CD1c-positive myeloid dendritic cell (primary cell): ENCODE data around the gene PPP1R12B.

Source experiments
- DNase-seq: peaks from one replicate; pipeline ENCODE4 v3.0.0-alpha.2; 2016; ENCODE audit errors: extremely low spot score

Gene PPP1R12B, protein sequence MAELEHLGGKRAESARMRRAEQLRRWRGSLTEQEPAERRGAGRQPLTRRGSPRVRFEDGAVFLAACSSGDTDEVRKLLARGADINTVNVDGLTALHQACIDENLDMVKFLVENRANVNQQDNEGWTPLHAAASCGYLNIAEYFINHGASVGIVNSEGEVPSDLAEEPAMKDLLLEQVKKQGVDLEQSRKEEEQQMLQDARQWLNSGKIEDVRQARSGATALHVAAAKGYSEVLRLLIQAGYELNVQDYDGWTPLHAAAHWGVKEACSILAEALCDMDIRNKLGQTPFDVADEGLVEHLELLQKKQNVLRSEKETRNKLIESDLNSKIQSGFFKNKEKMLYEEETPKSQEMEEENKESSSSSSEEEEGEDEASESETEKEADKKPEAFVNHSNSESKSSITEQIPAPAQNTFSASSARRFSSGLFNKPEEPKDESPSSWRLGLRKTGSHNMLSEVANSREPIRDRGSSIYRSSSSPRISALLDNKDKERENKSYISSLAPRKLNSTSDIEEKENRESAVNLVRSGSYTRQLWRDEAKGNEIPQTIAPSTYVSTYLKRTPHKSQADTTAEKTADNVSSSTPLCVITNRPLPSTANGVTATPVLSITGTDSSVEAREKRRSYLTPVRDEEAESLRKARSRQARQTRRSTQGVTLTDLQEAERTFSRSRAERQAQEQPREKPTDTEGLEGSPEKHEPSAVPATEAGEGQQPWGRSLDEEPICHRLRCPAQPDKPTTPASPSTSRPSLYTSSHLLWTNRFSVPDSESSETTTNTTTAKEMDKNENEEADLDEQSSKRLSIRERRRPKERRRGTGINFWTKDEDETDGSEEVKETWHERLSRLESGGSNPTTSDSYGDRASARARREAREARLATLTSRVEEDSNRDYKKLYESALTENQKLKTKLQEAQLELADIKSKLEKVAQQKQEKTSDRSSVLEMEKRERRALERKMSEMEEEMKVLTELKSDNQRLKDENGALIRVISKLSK

DNA sequence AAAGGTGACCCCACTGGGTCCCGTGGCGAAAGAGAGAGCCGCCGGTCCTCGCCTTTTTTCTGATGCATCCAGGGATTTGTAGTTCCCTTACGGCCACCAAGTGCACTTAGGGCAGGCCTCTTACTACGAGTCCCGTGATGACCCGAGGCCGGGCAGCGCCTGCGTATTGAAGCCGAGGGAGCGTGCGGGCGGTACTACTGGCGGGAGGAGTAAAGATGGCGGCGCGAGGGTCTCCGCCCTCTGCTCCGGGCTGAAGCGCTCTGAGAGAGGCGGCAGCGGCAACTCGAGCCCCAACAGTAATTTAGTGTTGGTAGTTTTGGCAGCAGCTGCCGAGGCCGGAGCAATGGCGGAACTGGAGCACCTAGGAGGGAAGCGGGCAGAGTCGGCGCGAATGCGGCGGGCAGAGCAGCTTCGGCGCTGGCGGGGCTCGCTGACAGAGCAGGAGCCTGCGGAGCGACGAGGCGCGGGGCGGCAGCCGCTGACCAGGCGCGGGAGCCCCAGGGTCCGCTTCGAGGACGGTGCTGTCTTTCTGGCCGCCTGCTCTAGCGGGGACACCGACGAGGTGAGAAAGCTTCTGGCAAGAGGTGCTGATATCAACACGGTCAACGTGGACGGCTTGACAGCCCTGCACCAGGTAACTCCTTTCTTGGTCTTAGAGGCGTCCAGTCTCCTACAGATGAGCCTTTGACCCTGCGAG is at the start of gene PPP1R12B:
PPP1R12B (plus strand) TSS at position 191 of the 697 bp plus-strand sequence; CDS start at position 344, 153 bp downstream.
- peak; percentile 99 for DNase-seq

DNA sequence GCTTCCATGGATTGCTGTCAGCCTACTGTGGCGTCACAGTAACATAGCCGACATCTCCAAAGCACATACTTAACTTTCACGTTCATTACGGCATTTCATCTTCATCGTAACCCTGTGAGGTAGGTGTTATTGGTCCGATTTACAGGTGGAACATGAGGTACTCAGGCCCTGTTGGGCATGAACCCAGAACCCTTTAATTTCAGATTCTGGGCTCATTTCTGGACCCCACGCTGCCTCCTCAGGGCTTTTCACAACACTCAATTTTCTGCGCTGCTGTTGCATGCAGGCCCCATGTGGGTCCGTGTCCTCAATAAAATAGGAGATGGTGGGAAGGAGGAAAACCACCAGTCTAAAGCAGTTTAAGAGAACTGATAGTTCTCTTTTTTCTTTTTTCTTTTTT is 46.3 kb upstream of the PPP1R12B start:
- DNase-seq = no peak

DNA sequence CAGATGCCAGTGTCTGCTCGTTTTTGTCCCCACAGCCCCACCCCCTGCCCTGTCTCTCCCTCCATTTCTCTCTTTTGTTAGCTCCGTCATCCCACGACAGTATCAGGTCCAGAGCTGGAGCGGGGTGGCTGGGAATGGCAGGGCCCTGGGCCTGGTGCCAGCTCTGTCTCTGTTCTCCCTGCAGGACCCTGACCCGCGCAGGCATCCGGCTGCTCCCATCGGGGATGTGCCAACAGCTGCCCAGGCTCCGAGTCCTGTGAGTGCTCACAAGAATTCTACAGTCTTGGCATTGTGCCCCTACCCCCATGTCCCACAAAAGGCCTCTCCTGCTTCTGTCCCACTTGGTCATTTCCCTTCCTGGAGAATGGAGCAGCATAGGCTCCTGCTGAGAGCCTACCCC is 44.1 kb upstream of the PPP1R12B start:
- no peak for DNase-seq

DNA sequence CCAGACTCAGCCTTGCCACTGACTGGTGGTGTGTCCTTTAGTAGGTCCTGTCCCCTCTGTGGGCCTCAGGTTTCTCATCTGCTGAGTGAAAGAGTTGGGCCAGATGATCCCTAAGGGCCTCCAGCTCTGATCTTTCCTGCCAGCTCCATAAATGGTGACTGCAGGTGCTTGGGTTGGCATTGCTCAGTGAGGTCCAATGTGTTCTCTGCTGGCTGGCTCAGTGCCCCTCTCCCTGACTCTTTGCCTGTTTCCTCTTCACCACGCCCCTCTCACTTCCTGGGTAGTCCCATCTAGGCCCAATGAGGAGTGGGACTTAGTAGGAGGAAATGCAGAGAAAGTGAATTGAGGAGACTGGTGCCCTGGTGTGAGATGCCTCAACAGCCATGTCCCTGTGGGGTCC is 43.3 kb upstream of the PPP1R12B start:
- no peak for DNase-seq

DNA sequence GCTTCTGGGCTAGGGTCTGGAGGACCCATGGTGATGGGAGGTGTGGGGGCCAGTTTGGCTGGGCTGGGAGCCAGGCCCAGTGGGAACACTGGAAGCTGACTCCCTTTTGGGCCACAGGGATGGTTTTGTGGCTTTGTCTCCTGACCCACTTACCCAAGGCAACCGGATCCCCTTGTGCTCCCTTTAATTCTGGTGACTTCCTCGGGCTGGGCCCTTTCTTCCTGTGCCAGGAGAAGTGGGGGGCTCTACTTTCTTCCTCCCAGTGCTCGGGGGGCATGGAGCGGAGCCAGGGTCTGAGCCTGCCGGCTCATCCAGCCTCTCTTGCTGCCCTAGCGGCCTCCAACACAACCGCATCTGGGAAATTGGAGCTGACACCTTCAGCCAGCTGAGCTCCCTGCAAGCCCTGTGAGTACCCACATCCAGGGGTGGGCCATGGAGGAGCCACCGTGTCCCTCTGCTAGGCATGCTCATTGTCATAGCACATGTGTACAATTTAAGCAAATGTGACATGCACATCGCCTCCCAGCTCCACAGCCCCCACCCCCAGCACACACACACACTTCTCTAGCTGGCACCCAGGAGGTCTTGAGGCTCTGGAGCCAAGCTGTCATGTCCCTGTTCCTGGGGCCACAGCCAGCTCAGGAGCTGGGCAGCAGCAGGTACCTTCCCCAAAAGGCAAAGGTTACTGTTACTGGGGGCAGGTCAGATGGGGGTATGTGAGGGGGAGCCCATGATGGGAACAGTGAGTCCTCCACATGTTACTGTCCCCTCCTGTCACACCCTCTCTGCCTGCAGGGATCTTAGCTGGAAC is 41.8 kb upstream of the PPP1R12B start:
- no peak for DNase-seq

DNA sequence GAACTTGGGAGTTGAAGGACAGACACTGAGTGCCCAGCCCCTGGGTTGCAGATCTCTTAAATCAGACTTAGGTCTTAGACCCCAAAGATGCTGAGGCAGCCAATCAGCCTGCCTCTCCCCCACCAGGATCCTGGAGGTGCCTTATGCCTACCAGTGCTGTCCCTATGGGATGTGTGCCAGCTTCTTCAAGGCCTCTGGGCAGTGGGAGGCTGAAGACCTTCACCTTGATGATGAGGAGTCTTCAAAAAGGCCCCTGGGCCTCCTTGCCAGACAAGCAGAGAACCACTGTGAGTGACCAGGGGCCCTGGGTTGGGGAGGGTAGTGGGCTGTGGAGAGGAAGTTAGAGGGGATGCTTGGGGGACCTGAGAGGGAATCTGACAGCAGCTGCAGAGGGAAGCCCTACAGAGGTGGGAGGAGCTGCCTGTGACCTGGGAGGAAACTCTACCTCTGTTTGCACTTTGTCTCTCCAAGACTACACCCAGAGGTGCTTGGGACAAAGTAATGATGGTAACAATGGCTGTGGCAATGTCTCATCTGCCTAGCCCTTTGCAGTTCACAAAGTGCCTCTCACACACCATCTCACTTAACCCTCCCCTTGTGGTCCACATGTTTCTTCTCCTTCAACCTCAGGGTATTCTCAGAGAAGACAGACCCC is 38.3 kb upstream of the PPP1R12B start:
- no peak for DNase-seq

DNA sequence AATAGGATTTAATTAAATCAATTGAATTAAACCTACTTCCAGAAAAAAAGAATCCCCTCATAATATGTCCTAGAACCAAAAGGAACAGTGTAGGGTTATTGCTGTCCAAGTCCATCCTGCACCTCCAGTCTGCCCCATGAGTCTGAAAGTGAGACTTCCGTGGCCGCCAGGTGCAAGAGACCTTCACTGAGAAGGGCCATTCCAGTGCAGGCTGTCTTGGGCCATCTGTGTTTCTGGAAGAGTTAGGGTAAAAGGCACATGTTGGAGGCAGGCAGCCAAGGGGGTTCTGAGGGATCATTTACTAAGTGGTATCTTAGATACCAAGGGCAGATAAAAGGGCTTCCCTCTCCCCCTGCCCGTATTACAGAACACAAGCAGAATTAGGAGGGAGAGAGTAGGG is 37.8 kb upstream of the PPP1R12B start:
- DNase-seq = no peak

DNA sequence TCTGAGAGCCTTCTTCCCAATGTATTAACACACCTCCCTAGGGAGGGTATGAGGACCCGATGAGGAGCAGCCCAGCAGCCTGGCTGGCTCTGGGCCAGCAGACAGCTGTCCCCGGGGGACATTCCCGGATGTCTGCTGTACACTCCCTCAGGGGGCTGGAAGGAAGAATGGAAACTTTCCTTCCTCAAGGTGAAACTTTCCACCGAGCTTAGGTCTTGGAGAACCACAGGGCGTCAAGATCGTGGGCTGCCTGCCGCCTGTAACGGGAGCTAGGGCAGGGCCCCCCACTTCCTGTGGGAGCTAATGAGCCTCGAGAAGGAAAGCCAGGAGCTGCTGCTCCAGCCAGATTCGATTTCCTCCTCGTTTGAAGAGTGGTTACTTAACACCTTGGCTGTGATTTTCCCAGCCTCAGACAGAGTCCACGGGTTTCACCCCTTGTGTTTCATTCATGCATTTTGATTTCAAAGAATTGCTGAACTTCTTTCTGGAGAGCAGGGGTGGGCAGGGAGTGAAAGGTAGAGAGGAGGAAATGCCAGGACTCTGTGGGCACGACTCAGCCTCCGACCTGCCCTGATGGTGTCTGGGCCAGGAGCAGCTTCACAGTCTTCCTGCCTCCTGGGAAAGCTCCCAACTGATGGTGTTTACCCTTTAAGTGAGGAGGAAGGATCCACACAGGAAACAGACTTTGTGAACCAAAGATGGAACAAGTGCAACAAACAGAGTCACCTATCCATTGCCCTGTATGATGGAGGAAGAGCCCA is 36.4 kb upstream of the PPP1R12B start:
- no peak for DNase-seq

DNA sequence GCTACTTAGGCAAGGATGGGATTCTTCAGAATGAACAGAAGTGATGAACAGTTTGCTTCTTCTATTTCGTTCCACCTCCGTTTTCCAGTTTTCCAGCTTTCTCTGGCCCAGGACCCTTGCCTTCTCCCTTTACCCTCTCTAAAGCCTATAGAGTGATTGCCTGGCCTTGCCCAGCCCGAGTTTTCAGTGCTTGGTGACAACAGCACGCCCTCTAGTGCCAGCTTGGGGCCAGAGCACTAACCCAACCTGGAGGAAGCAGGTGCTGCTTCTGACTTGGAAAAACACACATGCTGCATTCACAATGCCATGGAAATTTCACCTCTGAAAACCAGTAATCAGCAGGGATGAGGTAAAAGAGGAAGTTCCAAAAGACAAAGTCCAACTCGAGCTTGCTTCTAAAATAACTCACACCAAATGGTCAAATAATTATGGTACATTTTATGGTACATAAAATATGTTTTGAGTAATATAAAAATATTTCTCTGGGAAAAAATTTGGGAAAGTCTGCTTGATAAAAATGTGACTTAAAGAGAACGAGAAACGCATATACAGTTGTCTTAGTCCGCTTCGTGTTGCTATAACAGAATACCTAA is 32.8 kb upstream of the PPP1R12B start:
- peak; percentile 68 for DNase-seq

DNA sequence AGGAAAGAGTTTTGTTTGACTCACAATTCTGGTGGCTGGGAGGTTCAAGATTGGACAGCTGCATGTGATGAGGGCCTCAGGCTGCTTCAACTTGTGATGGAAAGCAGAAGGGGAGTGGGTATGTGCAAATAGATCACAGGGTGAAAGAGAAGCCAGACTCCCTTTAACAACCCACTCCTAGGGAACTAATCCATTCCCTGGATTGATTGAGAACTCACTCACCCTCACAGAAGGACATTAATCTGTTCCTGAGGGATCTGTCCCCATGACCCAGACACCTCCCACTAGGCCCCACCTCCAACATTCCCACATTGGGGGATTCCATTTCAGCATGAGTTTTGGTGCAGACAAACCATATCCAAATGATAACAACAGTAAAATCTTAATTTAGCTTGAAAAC is 32.3 kb upstream of the PPP1R12B start:
- DNase-seq = no peak

DNA sequence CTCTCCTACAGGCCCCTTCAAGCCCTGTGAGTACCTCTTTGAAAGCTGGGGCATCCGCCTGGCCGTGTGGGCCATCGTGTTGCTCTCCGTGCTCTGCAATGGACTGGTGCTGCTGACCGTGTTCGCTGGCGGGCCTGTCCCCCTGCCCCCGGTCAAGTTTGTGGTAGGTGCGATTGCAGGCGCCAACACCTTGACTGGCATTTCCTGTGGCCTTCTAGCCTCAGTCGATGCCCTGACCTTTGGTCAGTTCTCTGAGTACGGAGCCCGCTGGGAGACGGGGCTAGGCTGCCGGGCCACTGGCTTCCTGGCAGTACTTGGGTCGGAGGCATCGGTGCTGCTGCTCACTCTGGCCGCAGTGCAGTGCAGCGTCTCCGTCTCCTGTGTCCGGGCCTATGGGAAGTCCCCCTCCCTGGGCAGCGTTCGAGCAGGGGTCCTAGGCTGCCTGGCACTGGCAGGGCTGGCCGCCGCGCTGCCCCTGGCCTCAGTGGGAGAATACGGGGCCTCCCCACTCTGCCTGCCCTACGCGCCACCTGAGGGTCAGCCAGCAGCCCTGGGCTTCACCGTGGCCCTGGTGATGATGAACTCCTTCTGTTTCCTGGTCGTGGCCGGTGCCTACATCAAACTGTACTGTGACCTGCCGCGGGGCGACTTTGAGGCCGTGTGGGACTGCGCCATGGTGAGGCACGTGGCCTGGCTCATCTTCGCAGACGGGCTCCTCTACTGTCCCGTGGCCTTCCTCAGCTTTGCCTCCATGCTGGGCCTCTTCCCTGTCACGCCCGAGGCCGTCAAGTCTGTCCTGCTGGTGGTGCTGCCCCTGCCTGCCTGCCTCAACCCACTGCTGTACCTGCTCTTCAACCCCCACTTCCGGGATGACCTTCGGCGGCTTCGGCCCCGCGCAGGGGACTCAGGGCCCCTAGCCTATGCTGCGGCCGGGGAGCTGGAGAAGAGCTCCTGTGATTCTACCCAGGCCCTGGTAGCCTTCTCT is 30.3 kb upstream of the PPP1R12B start:
- no peak for DNase-seq

DNA sequence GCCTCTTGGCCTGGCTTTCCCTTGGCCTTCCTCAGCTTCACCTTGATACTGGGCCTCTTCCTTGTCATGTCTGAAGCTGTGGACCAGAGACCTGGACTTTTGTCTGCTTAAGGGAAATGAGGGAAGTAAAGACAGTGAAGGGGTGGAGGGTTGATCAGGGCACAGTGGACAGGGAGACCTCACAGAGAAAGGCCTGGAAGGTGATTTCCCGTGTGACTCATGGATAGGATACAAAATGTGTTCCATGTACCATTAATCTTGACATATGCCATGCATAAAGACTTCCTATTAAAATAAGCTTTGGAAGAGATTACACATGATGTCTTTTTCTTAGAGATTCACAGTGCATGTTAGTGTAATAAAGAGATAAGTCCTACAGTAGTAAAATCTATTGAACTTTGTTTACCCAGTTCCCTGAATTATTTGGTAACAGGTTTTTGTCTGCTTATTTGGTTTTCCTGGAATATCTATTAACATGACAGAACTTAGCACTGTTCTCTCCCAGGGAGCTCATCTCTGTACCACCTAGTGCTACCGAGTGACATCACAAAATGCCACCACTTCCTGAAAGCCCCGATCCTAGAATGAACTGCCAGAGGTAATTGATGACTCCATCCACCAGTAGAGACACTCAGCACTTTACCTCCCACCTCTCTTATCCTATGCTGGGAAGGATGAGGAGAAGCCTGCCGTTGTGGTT is 29.0 kb upstream of the PPP1R12B start:
- DNase-seq = no peak

DNA sequence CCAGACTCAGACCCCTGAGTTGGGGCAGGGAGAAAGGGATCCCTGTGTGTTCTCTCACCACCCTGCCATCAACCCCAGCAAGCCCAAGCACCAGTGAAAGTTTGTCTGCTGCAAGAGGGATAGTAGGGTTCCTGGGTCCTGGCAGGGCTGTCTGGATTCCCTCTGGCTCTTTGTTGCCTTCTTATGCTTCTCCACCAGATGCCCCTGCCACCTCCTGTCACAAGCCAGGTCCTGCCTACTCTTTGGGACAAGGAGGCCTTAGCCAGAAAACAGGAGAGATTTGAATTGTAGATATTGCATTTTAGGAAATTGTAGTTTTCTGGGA is 28.5 kb upstream of the PPP1R12B start:
- no peak for DNase-seq

DNA sequence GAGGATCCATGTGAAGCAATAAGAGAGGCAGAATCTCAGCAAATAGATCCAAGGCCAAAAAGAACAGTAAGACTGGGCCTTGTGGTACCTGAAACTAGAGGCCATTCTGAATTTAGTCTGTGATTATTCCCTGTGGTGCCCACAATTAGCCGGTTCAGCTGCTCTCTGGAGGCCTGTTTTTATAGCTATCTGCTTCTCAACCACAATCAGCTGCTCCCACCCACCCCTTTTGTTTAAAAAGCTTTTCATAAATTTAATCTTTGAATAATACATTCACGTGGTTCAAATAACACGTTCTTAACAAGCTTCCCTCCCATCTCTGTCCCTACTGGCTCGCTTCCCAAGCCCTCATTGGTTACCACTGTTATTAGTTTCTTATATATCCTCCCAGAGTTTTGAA is 24.8 kb upstream of the PPP1R12B start:
- no peak for DNase-seq

DNA sequence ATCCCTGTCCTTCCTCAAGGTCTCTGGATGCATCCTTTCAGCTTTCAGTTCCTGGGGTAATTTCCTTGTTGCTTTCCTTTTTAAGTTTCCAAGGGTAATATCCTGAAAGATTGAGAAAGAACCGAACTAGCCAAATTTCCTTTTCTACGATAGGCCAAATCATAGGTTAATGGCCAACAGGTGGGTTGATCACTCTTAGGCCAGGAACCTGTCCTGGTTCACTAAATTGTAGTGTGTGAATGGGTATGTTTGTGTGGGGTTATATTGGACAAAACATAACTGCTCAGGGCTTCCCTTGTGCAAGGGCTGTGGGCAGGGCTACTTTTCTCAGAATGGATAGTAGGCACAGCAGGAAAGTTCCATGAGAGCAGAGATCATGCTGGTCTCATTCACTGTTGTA is 23.9 kb upstream of the PPP1R12B start:
- no peak for DNase-seq

DNA sequence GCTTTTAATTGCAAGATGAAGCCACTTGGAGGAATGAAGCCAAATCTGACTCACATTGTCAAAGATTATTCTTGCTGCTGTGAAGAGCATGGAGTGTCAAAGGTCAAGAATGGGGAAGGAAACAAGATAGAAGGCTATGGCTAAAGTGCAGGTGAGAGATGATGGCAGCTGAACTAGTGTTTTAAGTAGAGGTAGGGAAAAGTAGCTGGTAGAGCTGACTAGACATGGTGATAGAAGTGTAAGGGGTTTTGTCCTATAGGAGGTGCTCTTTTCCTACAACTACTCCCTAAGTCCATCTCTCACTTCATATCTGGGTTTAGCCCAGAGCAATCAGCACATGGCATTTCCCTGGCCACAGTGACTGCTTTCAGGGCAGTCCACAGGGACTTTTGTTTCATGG is 18.6 kb upstream of the PPP1R12B start:
- no peak for DNase-seq

DNA sequence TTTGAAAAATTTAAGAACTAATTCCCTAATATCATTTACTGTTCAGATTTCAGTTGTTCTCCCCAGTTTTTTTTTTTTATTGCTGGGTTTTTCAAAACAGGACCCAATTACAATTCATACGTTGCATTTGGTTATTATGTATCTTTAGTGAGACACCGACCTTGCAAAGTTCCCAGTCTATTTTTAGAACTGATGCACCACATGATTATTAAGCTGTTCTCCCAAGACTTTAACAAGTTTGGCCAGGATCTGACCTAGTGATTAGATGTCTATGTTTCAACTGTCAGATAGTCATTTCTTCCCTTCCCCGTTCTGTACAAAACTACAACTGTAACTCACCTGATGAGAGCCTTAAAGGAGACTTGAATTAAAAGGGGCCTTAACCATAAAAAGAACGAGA is 14.6 kb upstream of the PPP1R12B start:
- no peak for DNase-seq
